Fibroblast of skin of left quadriceps (primary cell): ENCODE results near the gene ID2.
"Not testable (repeated sequence)": the region's sequence is repeated elsewhere in the genome, so short reads cannot be mapped to it uniquely, and the experiment has no call there.

Experiments
- DNase-seq, 2 experiments: peaks; one replicate each; pipeline ENCODE4 v3.0.0-alpha.2; 2013; ENCODE audit warnings: low read depth in 2 of 2

Gene ID2

GRCh38 chr2:8684878-8685696, 3.2 kb downstream of the ID2 start:
- no peak for DNase-seq

GRCh38 chr2:8685697-8686358, 4.0 kb downstream of the ID2 start:
- no peak for DNase-seq

GRCh38 chr2:8691859-8692437, 10.1 kb downstream of the ID2 start:
- no peak for DNase-seq

GRCh38 chr2:8692783-8693156, 10.9 kb downstream of the ID2 start:
- DNase-seq, result no peak

GRCh38 chr2:8693157-8693821, 11.4 kb downstream of the ID2 start:
- no peak for DNase-seq

GRCh38 chr2:8694737-8695136, 12.9 kb downstream of the ID2 start:
- no peak for DNase-seq

GRCh38 chr2:8697190-8697589, 15.3 kb downstream of the ID2 start:
- DNase-seq, result no peak

- DNase-seq, result no peak
Measured at GRCh38 chr2:8699839-8700238, 18.0 kb downstream of the ID2 start.

GRCh38 chr2:8701681-8702379, 20.0 kb downstream of the ID2 start:
- DNase-seq, result no peak

- DNase-seq, result no peak
Measured at GRCh38 chr2:8704906-8705305, 23.1 kb downstream of the ID2 start.

- no peak for DNase-seq
Measured at GRCh38 chr2:8709611-8710010, 27.8 kb downstream of the ID2 start.

- no peak for DNase-seq
Measured at GRCh38 chr2:8710951-8711350, 29.1 kb downstream of the ID2 start.

- no peak for DNase-seq
Measured at GRCh38 chr2:8714283-8714682, 32.4 kb downstream of the ID2 start.

GRCh38 chr2:8714971-8715370, 33.1 kb downstream of the ID2 start:
- no peak for DNase-seq

- DNase-seq, result peak in 1 of 2 experiments; percentile 13
Measured at GRCh38 chr2:8719528-8719927, 37.7 kb downstream of the ID2 start.

GRCh38 chr2:8720741-8721140, 38.9 kb downstream of the ID2 start:
- no peak for DNase-seq

GRCh38 chr2:8721410-8721809, 39.6 kb downstream of the ID2 start:
- no peak for DNase-seq

- no peak for DNase-seq
Measured at GRCh38 chr2:8722986-8723385, 41.1 kb downstream of the ID2 start.

GRCh38 chr2:8725838-8726237, 44.0 kb downstream of the ID2 start:
- no peak for DNase-seq

- no peak for DNase-seq
Measured at GRCh38 chr2:8728305-8729015, 46.6 kb downstream of the ID2 start.

GRCh38 chr2:8729101-8729500, 47.2 kb downstream of the ID2 start:
- not testable (repeated sequence) for DNase-seq
